ENCODE data around the gene TLCD1.

Gene TLCD1

GRCh38 chr17:28682655-28683054 lies 43.4 kb downstream of the TLCD1 start:
- no peak for DNase-seq

GRCh38 chr17:28675980-28676379 lies 50.1 kb downstream of the TLCD1 start:
- no peak for DNase-seq

GRCh38 chr17:28675490-28675889 lies 50.5 kb downstream of the TLCD1 start:
- DNase-seq, result no peak

All from NCI-H187 (cell line).